Measurements from ENCODE around the gene APIP.

APIP gene, protein sequence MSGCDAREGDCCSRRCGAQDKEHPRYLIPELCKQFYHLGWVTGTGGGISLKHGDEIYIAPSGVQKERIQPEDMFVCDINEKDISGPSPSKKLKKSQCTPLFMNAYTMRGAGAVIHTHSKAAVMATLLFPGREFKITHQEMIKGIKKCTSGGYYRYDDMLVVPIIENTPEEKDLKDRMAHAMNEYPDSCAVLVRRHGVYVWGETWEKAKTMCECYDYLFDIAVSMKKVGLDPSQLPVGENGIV

DNA sequence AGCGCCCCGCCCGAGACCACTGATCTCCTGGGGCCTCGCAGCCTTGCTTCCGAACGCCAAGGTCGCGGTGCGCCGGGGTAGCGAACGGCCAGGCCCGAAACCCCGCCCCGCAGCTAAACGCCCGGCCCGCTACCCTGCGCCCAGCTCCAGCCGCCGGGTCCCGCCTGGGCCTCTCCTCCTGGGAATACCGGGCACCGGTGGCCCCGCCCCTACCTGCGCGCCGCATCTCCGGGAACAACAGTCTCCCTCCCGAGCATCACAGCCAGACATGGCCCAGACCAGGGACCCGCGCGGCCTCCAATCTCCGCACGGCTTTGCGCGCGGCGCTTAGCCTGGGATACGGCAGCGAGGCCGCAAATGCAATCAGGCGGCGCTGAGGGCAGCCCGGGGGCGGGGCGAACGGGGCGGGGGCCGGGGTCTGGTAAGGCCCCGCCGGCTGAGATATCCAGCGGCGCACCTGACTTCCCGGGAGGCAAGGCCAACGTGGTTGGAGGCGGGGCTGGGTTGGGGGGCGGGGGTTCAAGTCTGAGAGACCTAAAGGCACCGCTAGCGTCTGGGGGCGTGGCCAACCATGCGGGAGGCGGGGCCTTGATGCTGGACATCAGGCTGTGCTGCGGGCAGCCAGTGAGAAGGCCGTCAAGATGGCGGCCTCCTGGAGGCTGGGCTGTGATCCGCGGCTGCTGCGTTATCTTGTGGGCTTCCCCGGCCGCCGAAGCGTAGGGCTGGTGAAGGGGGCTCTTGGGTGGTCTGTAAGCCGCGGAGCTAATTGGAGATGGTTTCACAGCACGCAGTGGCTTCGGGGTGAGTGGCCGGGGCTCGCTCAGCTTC lies at the start of gene APIP, which contains the start of gene PDHX:
Gene APIP, minus strand, starts transcription at position 365 of the 828 bp plus-strand sequence. Its CDS starts 95 bp downstream, at position 270.
Gene PDHX, plus strand, starts transcription at position 604 of the 828 bp plus-strand sequence. Its CDS starts 38 bp downstream, at position 642.
- DNase-seq = peak; percentile 97 to 99

DNA sequence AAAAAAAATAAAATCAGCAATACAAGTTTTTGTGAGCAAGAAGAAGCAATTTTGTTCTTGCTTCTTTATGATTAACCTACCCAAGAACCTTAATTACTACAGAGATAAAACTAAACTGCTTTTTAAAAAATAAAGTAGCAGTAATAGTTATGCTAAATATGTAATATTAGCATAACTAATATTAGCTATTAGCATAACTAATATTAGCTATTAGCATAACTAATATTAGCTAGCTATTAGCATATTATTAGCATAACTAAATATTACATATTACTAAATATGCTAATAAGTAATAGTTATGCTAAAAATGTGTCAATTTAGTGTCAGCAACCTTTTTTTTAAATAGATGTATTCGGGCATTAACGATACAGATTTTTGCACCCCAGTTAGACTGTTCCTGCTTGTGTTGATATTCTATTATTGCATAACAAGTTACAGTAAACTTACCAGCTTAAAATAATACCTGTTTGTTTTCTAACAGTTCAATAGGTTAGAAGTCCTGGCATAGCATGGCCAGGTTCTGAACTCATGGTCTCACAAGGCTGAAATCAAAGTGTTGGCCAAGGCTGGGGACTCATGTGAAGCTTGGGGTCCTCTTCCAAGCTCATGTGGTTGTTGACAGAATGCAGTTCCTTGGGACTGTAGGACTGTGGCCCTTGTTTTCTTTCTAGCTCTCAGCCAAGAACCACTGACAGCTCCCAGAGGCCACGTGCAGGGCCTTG lies 48.6 kb upstream of the APIP start:
- no peak for DNase-seq

DNA sequence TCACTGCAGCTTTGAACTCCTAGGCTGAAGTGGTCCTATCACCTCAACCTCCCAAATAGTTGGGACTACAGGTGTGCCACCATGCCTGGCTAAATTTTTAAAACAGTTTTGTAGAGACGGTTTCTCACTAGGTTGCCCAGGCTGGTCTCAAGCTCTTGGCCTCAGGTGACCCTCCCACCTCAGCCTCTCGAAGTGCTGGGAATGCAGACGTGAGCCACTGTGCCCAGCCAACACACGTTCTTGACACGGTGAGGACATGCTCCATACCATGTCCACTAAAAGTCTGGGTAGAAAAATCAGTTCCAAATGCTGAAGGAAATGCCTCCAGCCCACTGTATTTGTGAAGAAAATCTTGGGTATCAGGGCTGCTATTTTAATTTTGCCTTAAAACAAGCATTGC lies 47.2 kb upstream of the APIP start:
- DNase-seq = no peak

DNA sequence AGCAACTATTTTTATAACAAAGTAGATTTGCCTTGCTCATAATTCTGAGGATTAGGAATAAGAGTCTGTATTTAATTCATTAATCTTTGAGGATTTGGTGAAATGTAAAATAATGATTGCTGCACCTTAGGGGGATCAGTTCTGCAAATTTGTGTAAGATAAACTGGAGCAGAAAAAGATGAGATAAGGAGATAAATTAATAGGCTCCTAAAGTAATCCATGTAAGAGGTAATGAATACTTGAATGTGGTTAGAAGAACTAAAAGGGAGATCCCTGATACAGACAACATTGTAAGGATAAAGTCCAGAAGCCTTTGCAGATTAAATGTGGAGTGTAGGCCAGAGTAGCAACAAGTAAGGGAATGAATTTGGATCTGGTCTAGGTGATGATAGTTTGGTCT lies 45.9 kb upstream of the APIP start:
- DNase-seq = no peak

DNA sequence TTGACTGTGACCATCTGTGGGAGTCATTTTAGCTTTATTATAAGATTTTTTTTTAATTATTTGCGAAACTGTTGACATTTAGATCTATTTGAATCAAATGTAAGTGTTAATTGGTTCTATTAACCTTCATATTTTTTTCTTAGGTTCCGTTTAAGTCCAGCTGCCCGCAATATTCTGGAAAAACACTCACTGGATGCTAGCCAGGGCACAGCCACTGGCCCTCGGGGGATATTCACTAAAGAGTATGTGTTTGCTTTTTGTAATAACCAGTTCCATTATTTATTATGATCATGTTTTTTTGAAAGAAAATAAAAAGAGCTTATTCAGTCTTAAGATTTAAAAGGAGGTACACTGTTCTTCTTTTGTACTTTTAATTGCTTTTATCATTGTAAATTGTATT lies 44.1 kb upstream of the APIP start:
- no peak for DNase-seq

DNA sequence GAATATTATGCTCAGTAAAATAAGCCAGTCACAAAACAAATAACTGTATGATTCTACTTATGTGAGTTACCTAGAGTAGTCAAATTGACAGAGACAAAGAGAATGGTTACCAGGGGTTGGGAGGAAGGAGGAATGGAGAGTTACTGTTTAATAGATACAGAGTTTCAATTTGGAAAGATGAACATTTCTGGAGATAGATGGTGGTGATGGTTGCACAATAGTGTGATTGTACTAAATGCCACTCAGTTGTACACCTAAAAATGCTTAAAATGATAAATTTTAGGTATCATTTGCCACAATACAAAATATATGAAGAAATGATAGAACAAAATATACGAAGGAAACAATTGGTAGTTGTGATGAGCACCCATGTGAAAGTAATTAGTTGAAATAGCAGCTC lies 43.6 kb upstream of the APIP start:
- no peak for DNase-seq

DNA sequence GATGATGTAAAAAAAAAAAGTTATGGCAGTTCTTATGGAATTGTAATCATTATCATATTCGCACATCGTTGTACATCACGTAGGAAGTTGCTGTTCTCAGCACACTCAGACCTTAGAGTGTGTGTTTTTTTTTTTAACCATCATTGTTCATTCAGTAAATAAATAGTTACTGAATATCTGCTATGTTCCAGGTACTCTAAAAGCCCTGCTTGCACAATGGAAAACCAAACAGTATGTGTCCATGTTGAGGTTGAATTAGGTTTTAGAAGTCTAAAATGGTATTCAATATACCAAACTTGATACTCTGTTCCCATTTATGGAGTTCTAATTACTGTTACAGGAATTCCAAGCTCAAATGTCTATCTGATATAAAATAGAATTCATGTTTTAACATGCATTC lies 41.4 kb upstream of the APIP start:
- DNase-seq = no peak

DNA sequence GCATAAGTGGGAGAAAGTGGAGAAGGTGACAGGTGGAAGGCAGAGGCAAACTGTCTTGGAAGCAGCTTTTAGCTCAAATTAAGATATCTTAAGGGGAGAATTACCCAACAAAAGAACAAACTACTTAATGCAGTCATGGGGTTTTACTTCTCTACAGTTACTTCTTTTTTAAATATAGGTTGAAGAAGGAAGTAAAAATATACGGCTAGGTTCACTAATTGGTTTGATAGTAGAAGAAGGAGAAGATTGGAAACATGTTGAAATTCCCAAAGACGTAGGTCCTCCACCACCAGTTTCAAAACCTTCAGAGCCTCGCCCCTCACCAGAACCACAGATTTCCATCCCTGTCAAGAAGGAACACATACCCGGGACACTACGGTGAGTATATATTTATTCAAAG lies 41.0 kb upstream of the APIP start:
- DNase-seq = no peak

DNA sequence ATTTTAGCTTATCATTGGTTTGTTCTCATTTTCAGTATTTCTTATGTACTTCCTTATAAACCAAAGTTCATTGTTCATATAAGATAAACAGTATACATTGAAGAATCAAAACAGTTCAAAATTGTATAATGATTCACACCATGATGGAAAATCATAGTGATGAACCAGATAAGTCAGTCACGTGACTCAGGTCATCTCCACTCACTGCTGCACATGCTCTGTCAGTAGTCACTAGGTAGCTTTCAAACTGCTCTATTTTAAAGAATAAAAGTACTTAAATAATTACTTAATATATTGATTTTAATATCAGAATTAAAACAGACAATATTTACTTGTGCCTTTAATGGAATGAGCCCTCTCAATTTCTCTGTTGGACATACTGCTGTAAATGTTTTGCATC lies 37.8 kb upstream of the APIP start:
- DNase-seq = no peak

DNA sequence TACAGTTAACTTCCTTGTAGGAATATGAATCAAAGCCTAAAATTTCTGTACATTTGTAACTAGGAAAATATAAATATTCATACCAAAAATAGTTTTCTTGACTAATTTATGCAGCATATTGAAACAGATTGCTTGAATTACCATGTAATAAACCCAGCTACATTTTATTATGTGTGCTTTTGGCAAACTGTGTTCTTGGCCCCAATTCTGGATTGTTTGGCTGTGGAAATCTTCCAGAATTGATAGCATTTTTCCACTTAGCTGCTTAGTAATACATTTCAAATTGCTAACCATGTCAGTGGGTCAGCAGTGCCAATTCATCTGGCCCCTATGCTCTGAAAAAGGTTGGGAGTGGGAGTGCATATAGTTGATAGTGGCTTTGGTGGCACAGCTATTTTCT lies 32.5 kb upstream of the APIP start:
- no peak for DNase-seq

DNA sequence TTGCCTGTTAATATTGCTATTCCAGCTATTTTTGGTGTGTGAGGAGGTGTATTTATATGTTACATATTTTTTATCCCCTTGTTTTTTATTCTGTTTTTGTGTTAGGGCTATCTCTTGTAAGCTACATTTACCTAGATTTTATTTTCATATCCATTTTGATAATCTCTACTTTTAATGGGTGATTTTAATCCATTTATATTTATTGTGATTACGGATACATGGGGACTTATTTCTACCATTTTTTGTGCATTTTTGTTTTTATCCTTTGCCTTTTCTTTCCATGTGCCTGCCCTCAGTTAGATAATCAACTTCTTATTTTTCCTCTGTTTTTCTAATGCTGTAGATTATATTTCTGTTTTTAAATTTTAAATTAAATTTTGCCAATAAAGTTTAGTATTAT lies 28.5 kb upstream of the APIP start:
- DNase-seq = no peak

DNA sequence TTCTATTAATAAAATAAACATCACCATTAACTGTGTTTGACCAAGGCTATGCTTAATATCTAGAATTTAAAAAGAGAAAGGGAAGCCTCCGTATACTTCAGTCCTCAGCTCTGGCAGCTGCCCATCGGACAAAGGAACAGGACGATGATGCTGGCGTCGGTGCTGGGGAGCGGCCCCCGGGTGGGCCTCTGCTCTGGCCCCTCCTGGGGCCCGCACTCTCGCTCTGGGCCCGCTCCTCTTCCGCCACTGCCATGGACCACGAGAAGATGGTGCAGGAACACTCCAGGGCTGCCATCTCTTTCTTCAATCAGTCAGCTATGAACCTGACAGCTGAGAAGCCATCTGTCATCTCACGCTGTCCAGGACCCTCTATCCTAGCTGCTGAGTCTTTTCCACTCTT lies 25.5 kb upstream of the APIP start:
- no peak for DNase-seq

DNA sequence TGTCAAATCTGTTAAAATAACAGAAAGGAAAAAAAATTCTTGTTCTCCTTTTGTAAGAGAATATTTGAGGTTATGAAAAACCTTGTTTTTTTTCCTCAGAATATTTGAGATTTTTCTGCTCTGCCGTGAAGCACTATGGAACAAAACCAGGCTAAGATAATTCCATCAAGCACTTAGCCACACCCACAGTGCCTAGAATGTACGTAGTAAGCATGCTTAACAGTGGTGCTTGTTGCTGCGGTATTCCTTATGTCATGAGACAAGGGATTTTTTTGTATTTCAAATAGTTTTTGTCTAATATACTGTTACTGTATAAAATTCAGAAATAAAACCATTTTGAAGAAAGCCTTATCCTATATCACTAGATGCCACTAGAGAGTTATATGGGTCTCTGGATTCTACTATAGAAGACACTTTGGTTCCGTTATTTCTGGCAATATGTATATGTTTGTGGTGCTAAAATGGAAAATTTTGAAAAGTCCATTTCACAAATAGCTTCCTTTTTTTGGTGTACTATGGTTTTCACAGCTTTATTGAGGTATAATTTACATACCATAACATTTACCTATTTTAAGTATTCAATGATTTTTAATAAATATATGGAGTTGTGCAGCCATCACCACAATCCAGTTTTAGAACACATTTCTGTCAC lies 24.0 kb upstream of the APIP start:
- no peak for DNase-seq

DNA sequence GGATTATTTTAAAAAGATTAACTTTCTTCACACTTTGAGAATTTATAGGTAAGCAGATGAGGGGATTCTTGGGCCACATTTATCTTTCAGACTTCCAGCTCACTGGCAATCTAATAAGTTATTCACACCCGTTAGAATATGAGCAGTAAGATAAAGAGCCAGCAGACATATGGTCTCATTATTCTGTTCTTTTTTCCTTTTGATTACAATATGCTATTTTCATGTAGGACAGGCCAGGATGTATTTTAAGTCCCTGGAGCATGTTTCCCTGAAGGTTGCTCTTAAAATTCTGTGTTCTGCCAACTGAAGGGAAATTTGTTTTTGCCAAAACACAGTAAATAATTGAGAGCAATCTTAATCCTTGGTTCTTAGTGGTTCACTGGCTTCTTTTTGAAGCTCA lies 22.4 kb upstream of the APIP start:
- DNase-seq = no peak

DNA sequence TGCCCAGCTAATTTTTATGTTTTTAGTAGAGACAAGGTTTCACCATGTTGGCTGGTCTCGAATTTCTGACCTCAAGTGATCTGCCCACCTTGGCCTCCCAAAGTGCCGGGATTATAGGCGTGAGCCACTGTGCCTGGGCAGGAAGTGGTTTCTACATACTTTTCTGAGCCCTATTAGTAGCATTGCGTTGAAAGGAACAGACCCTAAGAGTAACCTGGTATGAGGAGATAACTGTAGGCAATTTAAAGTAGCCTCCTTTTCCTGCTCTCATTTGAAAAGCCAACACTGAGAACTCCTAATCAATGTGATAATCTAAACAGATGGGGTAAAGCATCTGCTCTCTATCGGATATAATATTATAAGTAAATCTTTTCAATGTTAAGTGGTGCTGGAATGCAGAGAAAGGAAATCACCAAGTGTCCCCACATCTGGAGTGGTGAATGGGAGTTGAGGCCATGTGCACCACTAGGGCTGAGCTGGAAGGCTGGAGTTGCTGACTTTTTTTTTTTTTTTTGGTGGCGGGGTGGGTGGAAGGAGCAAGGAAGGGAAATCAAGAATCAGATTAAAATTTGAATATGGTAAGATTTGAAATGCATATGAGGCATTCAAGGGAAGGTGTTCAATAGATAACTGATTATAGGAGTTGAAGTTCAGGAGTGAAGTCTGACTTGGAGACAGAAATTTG lies 20.9 kb upstream of the APIP start:
- DNase-seq = no peak

DNA sequence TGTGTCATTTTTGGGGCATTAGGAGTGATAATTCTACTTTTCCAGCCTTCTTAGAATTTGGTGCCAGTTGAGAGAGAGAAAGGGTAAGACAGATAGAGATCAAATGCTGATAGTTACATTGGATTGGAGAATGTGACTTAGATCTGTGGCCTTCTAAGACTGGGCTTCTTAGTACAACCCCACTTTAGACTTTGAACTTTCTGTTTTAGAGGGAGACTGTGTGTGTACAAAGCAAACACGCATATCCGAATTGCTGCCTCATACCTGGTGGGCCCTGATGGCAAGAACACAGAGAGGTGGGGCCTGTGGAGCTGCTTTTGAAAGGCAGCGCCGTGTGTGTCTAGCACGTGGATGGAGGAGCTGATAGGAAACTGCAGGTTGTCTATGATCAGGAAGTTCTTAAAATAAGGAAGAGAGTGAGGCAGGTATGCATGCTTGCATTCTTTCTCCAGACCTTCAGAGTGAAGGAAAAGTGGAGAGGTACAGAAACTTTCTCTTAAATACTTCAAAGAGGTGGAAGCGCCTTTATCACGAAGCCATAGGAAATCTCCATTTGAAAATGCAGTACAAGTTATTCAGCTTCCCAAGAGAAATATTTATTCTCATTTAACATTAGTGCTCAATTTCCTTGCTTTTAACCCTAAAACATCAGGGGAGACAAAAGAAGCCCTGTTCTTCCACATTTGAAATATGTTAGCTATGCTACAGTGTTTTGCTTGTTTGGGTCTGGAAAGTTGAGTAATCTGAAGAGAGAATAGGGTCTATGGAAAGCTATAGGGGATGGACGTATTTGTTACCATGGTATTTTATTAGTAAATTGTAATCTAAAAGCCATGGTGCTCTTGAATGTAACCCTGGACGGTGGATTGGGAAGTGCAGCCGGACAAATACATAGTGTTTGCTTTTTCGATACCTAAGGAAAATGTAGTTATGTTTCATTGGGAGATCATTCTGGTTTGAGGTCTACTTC lies 13.9 kb upstream of the APIP start:
- peak in 1 of 2 experiments; percentile 41 for DNase-seq

DNA sequence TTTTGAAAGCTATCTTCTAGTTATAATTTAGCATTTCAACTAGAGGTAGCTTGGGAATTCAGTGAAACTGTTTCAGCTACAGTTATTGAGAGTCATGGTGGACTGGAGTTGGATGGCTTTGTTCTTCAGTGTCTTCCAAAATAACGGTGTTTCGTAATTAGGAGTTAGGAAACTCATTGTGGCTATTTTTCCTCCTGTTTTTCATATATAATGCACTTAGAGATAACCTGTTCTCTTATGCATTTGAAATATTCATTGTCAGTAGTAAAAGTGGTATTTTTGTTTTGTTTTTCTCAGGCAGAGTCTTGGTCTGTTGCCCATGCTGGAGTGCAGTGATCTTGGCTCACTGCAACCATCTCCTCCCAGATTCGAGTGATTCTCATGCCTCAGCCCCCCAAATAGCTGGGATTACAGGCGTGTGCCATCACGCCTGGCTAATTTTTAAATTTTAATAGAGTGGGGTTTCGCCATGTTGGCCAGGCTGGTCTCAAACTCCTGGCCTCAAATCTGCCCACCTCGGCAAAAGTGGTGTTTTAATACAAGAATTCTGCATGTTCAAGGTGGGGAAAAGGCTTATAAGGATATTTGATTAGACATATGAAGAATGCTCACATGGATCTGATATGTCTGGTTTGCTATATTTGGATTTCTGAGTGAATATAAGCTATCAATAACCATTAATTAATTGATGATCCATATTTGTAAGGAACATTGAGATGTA lies 12.9 kb upstream of the APIP start:
- no peak for DNase-seq

DNA sequence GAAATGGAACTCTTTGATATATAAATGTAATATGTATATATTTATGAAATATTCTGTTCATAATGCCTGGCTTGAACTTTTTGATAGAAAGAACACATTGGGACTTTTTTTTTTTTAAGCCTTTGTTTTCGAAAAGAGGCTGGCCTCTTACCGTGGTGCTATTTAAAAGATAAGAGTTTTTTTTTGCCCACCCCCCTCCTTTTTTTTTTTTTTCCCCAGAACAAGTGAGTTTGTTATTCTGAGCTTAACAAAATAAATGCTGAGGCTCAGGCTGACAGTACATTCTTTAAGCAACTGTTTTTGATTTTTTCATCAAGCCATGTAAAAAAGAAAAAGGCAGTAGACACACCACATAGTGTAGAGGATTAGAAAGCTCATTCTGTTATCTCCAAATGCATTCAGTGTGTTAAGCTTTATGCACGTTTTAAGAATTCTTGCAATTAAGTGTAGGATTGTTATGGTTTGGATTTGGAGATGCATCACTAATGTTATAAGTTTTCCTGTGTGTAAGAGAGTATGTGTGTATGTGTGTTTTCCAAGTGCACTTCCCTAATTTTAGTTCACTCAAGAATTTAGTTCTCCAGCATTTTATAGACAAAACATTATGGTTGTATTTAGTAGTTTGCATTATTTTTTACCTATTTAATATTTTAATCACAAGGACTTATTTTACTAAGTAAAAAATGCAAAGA lies 12.2 kb upstream of the APIP start:
- no peak for DNase-seq

DNA sequence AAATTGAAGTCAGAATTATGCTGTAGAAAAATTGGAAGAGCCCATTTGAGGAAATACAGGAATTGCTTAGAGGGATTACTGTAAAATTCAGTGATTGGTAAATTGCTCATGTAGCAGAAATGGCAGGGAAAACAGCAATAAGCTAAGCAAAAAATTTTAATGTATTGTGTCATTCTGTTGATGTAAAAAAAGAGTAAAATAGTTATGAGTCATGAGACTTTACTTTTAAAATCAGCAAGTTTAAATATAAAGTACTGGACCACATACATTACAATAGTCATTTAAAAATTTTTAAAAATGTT lies 10.6 kb upstream of the APIP start:
- DNase-seq = no peak
